BJ (cell line): Measurements from ENCODE around the gene SEL1L3. TPM values are rescaled to one million over a fixed set of nuclear protein-coding genes. Genes with fewer than 3 reads are reported as not detected.
A peak's percentile ranks its signal among the peaks of the same experiment; 100 is the strongest.

ENCODE experiments used
- CTCF ChIA-PET: fragments of 350-600 bp; formaldehyde crosslinking; extraction: SDS; loops from one replicate; lab custom pipeline; 2021; ENCODE audit warnings: antibody characterized with exemption, inconsistent platforms; lab: Yijun Ruan, JAX
- POLR2A ChIA-PET: fragments of 300-600 bp; sonication (Branson Sonifier 250); formaldehyde crosslinking; extraction: SDS; loops from one replicate; lab custom pipeline; 2021; ENCODE audit warnings: antibody characterized with exemption; lab: Charles Lee
- DNase-seq: peaks from one replicate; pipeline ENCODE4 v3.0.0-alpha.2; 2011; ENCODE audit warnings: low read depth
- H3K27me3 ChIP-seq: 2 replicates; pipeline ENCODE4 v1.6.0; 2011; ENCODE audit warnings: low read length; ENCODE audit not compliant: control insufficient read depth, insufficient read depth
- H3K36me3 ChIP-seq: 2 replicates; pipeline ENCODE4 v1.5.1; 2011; ENCODE audit warnings: low read length; ENCODE audit not compliant: control insufficient read depth, insufficient read depth
- H3K4me3 ChIP-seq: 2 replicates; pipeline ENCODE4 v1.5.1; 2011; ENCODE audit warnings: low read depth, mild to moderate bottlenecking, control low read depth, low read length
- polyA plus RNA-seq: library from polyadenylated mRNA; depleted of rRNA; stranded (reverse); fragments of >200 nt; gene quantifications from 2 replicates; pipeline ENCODE4 v1.2.3, GENCODE V29; 2011
- TF ChIP-seq, protein P1 (sequence below): IDR thresholded peaks from 2 replicates; pipeline ENCODE4 v1.5.1; 2011; ENCODE audit warnings: low read depth, mild to moderate bottlenecking, control low read depth, inconsistent platforms, low read length, moderate library complexity; ENCODE audit not compliant: insufficient read depth

SEL1L3 gene
- polyA plus RNA-seq, 1 experiment = 13.0 TPM

DNA sequence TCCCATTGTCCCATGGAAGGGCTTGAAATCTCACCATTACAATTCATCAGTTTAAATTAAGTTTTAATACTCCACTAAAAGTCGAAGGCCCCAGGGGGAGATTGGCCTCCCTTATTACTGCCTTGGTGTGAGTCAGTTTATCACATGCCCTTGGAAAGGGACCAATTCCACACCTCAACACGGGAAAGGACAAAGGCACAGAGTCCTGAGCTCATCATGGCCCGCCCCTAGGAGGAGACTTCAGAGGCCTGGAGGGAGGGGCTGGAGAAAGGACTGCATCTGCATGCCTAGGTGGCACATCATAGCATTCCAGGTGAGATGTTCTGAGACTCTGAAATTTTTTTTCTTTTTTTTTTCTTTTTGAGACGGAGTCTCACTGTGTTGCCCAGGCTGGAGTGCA is 2.8 kb upstream of the SEL1L3 start:
- DNase-seq = no peak
- Histone ChIP-seq H3K27me3 (peaks cover 3% of the 10 kb centered on the region), H3K4me3 (no peak overlapping the region), H3K36me3 (no peaks in the 10 kb centered on the region)
- ChIA-PET POLR2A (no interaction called here), CTCF (no interaction called here)
- TF ChIP-seq, protein P1, sequence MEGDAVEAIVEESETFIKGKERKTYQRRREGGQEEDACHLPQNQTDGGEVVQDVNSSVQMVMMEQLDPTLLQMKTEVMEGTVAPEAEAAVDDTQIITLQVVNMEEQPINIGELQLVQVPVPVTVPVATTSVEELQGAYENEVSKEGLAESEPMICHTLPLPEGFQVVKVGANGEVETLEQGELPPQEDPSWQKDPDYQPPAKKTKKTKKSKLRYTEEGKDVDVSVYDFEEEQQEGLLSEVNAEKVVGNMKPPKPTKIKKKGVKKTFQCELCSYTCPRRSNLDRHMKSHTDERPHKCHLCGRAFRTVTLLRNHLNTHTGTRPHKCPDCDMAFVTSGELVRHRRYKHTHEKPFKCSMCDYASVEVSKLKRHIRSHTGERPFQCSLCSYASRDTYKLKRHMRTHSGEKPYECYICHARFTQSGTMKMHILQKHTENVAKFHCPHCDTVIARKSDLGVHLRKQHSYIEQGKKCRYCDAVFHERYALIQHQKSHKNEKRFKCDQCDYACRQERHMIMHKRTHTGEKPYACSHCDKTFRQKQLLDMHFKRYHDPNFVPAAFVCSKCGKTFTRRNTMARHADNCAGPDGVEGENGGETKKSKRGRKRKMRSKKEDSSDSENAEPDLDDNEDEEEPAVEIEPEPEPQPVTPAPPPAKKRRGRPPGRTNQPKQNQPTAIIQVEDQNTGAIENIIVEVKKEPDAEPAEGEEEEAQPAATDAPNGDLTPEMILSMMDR = no peak

DNA sequence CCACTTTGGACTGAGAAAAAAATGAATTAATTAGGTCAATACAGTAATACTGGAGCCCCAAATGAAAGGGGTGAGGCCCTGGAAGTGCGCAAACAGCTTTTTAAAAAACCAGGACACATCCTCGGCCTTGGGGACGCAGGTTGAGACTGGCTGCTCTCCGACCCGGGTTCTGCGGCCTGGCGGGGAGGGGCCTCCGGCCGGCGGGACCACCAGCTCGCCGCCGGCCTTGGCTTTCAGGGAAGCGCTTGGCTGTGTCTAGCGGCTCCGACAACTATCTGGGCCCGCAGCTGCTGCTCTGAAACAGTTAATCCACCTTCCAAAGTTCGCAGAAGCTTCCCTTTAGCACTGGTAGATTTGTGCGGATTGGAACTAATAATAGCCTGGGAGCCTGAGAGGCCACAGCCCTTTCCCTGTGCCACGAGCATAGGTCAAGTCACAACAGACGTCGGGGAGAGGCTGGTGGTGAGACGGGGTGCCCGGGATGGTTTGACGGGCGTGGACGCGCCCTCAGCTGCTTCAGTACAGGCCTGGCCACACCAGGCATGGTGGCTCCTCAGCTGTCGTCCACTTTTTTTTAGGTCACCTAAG is 1.1 kb upstream of the SEL1L3 start:
- Histone ChIP-seq H3K36me3 (no peaks in the 10 kb centered on the region), H3K4me3 (no peak overlapping the region), H3K27me3 (peaks cover 3% of the 10 kb centered on the region)
- ChIA-PET POLR2A (no interaction called here), CTCF (interaction anchor here (0.6 to 1.2 kb wide), 4 partner anchors 9 to 49 kb away, joined by 3 read pairs; no protein-coding TSS in a partner anchor)
- DNase-seq = no peak
- TF ChIP-seq, protein P1 = no peak

DNA sequence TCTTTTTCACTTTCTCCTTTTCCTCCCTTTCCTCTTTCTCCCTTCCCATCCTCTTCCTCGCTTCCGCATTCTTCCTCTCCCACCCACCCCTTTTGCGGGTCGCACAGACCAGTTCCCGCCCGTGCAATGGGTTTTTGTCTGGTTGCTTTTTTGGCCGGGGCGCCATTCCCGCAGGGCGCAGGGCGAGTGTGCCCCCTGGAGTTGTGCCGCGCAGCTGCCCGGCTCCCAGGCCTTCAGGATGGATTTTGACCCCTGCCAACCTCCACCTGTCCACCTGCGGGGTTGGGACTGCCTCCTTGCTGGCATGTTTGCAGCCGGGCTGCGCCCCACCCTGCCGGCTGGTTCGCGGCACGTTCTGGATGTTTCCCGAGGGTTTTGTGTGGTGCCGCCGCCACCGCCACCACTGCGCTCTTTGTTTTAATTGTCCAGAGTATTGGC is 578 bp upstream of the SEL1L3 start:
- TF ChIP-seq, protein P1 = peak; percentile 37
- DNase-seq = no peak
- CTCF ChIA-PET = no interaction called here
- POLR2A ChIA-PET = no interaction called here
- peak overlapping the region; percentile 58 for H3K4me3 ChIP-seq
- no peaks in the 10 kb centered on the region for H3K36me3 ChIP-seq
- peaks cover 3% of the 10 kb centered on the region for H3K27me3 ChIP-seq

DNA sequence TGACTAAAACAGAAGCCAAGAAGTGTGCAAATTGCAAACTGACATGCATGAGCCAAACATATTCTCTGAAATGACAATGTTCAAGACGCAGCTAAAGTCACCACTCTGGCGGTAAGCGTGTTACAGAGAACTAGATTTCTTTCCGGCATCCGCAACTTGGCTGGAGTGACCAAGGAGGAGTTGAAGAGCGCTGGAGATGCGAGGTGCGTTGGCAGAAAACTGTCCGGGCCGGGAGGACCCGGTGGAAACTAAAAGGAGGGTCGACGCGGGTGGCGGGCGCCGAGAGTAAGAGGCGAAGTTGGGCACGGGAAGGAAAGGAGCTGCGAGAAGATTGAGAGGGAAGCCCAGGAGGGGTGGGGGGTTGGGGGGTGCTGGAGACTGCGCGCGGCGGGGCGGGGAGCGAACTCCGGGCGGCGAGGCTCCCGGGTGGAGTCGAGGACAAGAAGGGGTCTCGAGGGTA is 807 bp downstream of the SEL1L3 start:
- no peaks in the 10 kb centered on the region for H3K27me3 ChIP-seq
- no peak for DNase-seq
- H3K4me3 ChIP-seq = peak overlapping the region; percentile 58
- H3K36me3 ChIP-seq = no peaks in the 10 kb centered on the region; the same call in 1 of the 2 replicates
- POLR2A ChIA-PET = no interaction called here
- CTCF ChIA-PET = interaction anchor here (1.5 kb wide), 1 partner anchor 420 kb away, joined by 3 read pairs; no protein-coding TSS in a partner anchor
- TF ChIP-seq, protein P1 = no peak

DNA sequence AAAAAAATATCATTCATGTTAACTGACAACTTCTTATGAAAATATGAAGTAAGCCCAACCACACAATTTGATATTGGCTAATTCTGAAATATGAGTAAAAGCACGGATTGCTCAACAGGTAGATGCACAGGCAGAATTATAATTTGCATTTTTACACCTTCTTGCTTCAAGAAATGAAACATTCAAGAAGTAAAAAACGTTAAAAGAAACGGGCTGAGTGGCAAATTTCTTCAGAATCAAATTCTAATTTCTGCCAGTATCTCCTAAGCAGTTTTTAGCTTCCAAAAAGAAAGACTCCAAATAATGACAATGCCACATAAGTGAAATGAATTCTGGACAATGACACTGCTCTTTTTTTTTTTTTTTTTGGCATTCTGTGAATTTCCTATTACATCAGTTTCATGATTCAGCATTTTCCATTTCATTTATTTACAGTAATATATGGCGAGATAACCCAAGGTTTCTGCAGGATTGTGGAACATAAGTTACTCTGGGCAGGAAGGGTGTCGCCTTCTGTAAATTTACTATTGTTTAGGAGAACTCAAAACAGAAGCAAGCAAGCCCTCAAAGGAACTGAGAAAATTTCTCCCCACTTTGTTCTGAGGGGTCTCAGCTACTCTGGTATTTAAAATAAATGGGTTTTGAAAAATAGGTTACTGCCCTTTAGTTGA is 1.4 kb downstream of the SEL1L3 start:
- Histone ChIP-seq H3K27me3 (no peaks in the 10 kb centered on the region), H3K36me3 (no peaks in the 10 kb centered on the region; the same call in 1 of the 2 replicates), H3K4me3 (peak overlapping the region; percentile 58)
- no peak for DNase-seq
- POLR2A ChIA-PET = no interaction called here
- CTCF ChIA-PET = interaction anchor here (1.5 kb wide), 1 partner anchor 420 kb away, joined by 3 read pairs; no protein-coding TSS in a partner anchor
- TF ChIP-seq, protein P1 = no peak
